ENCODE data around the gene SH3BGRL.

GRCh38 chrX:81206476-81206875, 4.6 kb downstream of the SH3BGRL start:
- TF ChIP-seq CTCF (IDR thresholded peaks at IDR 0.05): no peak
- TF ChIP-seq POLR2A (IDR thresholded peaks at IDR 0.05): no peak

All from upper lobe of left lung (tissue), 4 donors.